ENCODE data around the gene NRIP1. TPM values are rescaled to one million over a fixed set of nuclear protein-coding genes. Genes with fewer than 3 reads are reported as not detected.

NRIP1 gene
- total and polyA plus RNA-seq, 9 of the 15 experiments (the other 6 are each of a cell fraction or from before 2014, with no cell fraction given), result 4.3 to 42.8 (median 19.6) TPM

GRCh38 chr21:14918527-14918926 is 146.3 kb downstream of the NRIP1 start:
- no TSS peak for BruUV-seq (replicated peaks)
- ATAC-seq, result peak; percentile 49; the same call in 2 of the 3 replicates
- H4K20me1 ChIP-seq (replicated peaks; ENCODE audit: control insufficient read depth, insufficient read depth, low read length), result no peaks in the 10 kb centered on the region
- TF ChIP-seq CBFA2T3 (IDR thresholded peaks at IDR 0.05) (no peak), FOXJ2 (tag; IDR thresholded peaks at IDR 0.05) (peak; percentile 90), POLR2G (IDR thresholded peaks at IDR 0.05; ENCODE audit: low read depth, low read length) (no peak), RFX1 (IDR thresholded peaks at IDR 0.05) (peak; percentile 43; the same call in 1 of the 2 replicates)
- ChIA-PET POLR2A (interaction anchor here (0.6 kb wide), 1 partner anchor 163 kb away, joined by 3 read pairs; no protein-coding TSS in a partner anchor), CTCF (ENCODE audit: low intra/inter-chr PET ratio) (no interaction called here)
- H3K79me2 ChIP-seq (ENCODE audit: control insufficient read depth, insufficient read depth, low read length), result no peaks in the 10 kb centered on the region
- peak in 2 of 4 experiments; percentile 11 for DNase-seq (ENCODE audit: extremely low read depth in 1 of 4, low spot score in 3 of 4)
- H3K36me3 ChIP-seq (ENCODE audit: control insufficient read depth, insufficient read depth, low read length), result no peaks in the 10 kb centered on the region
- H3K27ac ChIP-seq (ENCODE audit: extremely low read depth, low read depth, low read length), result no peak overlapping the region
- H3K9me1 ChIP-seq (ENCODE audit: control insufficient read depth, insufficient read depth, low read length), result no peaks in the 10 kb centered on the region
- in situ Hi-C loops (cut with MboI) (no loop called here), intact Hi-C loops (cut with micrococcal nuclease) (no loop called here)
- no peaks in the 10 kb centered on the region; a peak in 1 of 5 replicates for H3K4me1 ChIP-seq (replicated peaks in 1 of 2; ENCODE audit: control insufficient read depth in 2 of 2, insufficient read depth in 2 of 2, low read length in 2 of 2)
- peak overlapping the region; percentile 59 for H3K4me2 ChIP-seq (ENCODE audit: insufficient read depth, low read length)
- WGBS (ENCODE audit: insufficient coverage, low coverage, missing lambda C conversion rate), result 23% methylated on average over 5 of the region's 5 CpGs
- H3K9me3 ChIP-seq (replicated peaks; ENCODE audit: control insufficient read depth, insufficient read depth, low read depth, low read length), result no peaks in the 10 kb centered on the region
- FAIRE-seq, result no peak
- H2AFZ ChIP-seq (ENCODE audit: low read depth, low read length), result peak overlapping the region; percentile 38
- H3K4me3 ChIP-seq, result no peak overlapping the region
- H3K27me3 ChIP-seq (ENCODE audit: control insufficient read depth in 2 of 2, insufficient read depth in 2 of 2, low read length in 2 of 2), result no peaks in the 10 kb centered on the region
- no peak overlapping the region for H3K9ac ChIP-seq (ENCODE audit: insufficient read depth in 1 of 2, low read depth in 2 of 2, low read length in 2 of 2)

DNA sequence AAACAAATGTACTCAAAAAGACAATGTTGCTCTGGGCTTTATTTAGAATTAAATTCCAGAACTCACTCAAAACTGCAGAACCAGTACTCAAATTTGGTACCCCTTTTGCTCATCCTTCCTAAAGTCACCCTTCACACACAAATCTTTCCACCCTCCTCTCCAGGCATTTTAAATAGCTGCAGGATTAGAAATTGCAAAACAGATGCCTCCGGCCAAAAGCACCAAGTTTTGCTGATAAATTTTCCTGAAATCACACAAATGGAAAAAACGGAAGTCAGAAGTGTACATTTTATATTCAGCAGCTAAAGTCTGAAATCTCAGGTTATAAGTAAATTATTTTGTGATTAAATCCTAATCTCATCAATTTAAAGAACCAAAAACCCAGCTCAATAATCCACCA is 147.0 kb downstream of the NRIP1 start:
- Histone ChIP-seq H2AFZ (ENCODE audit: low read depth, low read length) (no peak overlapping the region), H3K4me3 (no peak overlapping the region), H3K79me2 (ENCODE audit: control insufficient read depth, insufficient read depth, low read length) (no peaks in the 10 kb centered on the region), H3K27ac (ENCODE audit: extremely low read depth, low read depth, low read length) (no peak overlapping the region), H3K4me1 (replicated peaks in 1 of 2; ENCODE audit: control insufficient read depth in 2 of 2, insufficient read depth in 2 of 2, low read length in 2 of 2) (no peaks in the 10 kb centered on the region; a peak in 1 of 5 replicates), H3K4me2 (ENCODE audit: insufficient read depth, low read length) (no peak overlapping the region), H4K20me1 (replicated peaks; ENCODE audit: control insufficient read depth, insufficient read depth, low read length) (no peaks in the 10 kb centered on the region), H3K9me3 (replicated peaks; ENCODE audit: control insufficient read depth, insufficient read depth, low read depth, low read length) (no peaks in the 10 kb centered on the region), H3K27me3 (ENCODE audit: control insufficient read depth in 2 of 2, insufficient read depth in 2 of 2, low read length in 2 of 2) (no peaks in the 10 kb centered on the region), H3K36me3 (ENCODE audit: control insufficient read depth, insufficient read depth, low read length) (no peaks in the 10 kb centered on the region), H3K9ac (ENCODE audit: insufficient read depth in 1 of 2, low read depth in 2 of 2, low read length in 2 of 2) (no peak overlapping the region), H3K9me1 (ENCODE audit: control insufficient read depth, insufficient read depth, low read length) (no peaks in the 10 kb centered on the region)
- BruUV-seq (replicated peaks), result no TSS peak
- in situ Hi-C loops (cut with MboI), result no loop called here
- FAIRE-seq (no peak), ATAC-seq (no peak), DNase-seq (ENCODE audit: extremely low read depth in 1 of 4, low spot score in 3 of 4) (no peak)
- ChIA-PET CTCF (ENCODE audit: low intra/inter-chr PET ratio) (no interaction called here), POLR2A (interaction anchor here (1.1 kb wide), 1 partner anchor 9 kb away, joined by 3 read pairs; no protein-coding TSS in a partner anchor)
- intact Hi-C loops (cut with micrococcal nuclease), result no loop called here
- WGBS (ENCODE audit: insufficient coverage, low coverage, missing lambda C conversion rate), result 42% methylated on average over 2 of the region's 2 CpGs
- TF ChIP-seq THRB (CRISPR knock-in tag; conservative IDR thresholded peaks at IDR 0.05), result no peak
- TF ChIP-seq, protein P1, sequence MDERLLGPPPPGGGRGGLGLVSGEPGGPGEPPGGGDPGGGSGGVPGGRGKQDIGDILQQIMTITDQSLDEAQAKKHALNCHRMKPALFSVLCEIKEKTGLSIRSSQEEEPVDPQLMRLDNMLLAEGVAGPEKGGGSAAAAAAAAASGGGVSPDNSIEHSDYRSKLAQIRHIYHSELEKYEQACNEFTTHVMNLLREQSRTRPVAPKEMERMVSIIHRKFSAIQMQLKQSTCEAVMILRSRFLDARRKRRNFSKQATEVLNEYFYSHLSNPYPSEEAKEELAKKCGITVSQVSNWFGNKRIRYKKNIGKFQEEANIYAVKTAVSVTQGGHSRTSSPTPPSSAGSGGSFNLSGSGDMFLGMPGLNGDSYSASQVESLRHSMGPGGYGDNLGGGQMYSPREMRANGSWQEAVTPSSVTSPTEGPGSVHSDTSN (CRISPR knock-in tag; IDR thresholded peaks at IDR 0.05; ENCODE audit: low read depth), result no peak
- TF ChIP-seq, protein P1 (tag; conservative IDR thresholded peaks at IDR 0.05; ENCODE audit: low read depth), result no peak
- no peak for TF ChIP-seq NFE2L1 (tag; IDR thresholded peaks at IDR 0.05; ENCODE audit: borderline replicate concordance, low read depth)
- no peak for TF ChIP-seq SMARCA4 (IDR thresholded peaks at IDR 0.05)
- no peak for TF ChIP-seq KHSRP (IDR thresholded peaks at IDR 0.05)
- TF ChIP-seq FOXA3 (CRISPR knock-in tag; conservative IDR thresholded peaks at IDR 0.05 in 1 of 2, IDR thresholded peaks at IDR 0.05 in 1 of 2), result no peak
- TF ChIP-seq KLF16 (IDR thresholded peaks at IDR 0.05), result no peak
- TF ChIP-seq, protein P2, sequence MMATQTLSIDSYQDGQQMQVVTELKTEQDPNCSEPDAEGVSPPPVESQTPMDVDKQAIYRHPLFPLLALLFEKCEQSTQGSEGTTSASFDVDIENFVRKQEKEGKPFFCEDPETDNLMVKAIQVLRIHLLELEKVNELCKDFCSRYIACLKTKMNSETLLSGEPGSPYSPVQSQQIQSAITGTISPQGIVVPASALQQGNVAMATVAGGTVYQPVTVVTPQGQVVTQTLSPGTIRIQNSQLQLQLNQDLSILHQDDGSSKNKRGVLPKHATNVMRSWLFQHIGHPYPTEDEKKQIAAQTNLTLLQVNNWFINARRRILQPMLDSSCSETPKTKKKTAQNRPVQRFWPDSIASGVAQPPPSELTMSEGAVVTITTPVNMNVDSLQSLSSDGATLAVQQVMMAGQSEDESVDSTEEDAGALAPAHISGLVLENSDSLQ (IDR thresholded peaks at IDR 0.05), result no peak

Data from K562 (cell line).